Memory B cell (primary cell): ENCODE data around the gene PRMT3.
"Not testable (repeated sequence)": the region's sequence is repeated elsewhere in the genome, so short reads cannot be mapped to it uniquely, and the experiment has no call there.

Source experiments
- ATAC-seq: fragments of 150-1000 bp; cut with Tn5 transposase; 2 replicates; pipeline ENCODE4 v1.10.0; 2021; ENCODE audit warnings: low read depth, mild to moderate bottlenecking, moderate library complexity
- DNase-seq, 2 donors: peaks; one replicate each; pipeline ENCODE4 v3.0.0; 2022; ENCODE audit warnings: low spot score in 2 of 2
- H3K27ac Mint-ChIP-seq: one replicate; pipeline ENCODE4 v1.8.0; 2022; ENCODE audit warnings: mild to moderate bottlenecking, moderate library complexity, mixed read lengths
- H3K27me3 Mint-ChIP-seq: one replicate; pipeline ENCODE4 v1.8.0; 2022; ENCODE audit warnings: mixed read lengths
- H3K36me3 Mint-ChIP-seq: one replicate; pipeline ENCODE4 v1.8.0; 2022; ENCODE audit warnings: mild to moderate bottlenecking, mixed read lengths
- H3K4me1 Mint-ChIP-seq: one replicate; pipeline ENCODE4 v1.8.0; 2022; ENCODE audit warnings: mixed read lengths
- H3K4me3 Mint-ChIP-seq: one replicate; pipeline ENCODE4 v1.8.0; 2022; ENCODE audit warnings: mild to moderate bottlenecking, moderate library complexity, mixed read lengths
- H3K9me3 Mint-ChIP-seq: one replicate; pipeline ENCODE4 v1.8.0; 2022; ENCODE audit warnings: mixed read lengths

PRMT3 gene

GRCh38 chr11:20535271-20535881 is 147.9 kb downstream of the PRMT3 start:
- H3K36me3 Mint-ChIP-seq: peaks cover 3% of the 10 kb centered on the region
- ATAC-seq (no peak), DNase-seq (no peak)
- H3K4me1 Mint-ChIP-seq: peaks cover 9% of the 10 kb centered on the region
- H3K27me3 Mint-ChIP-seq: peaks cover 13% of the 10 kb centered on the region
- H3K4me3 Mint-ChIP-seq: no peak overlapping the region
- H3K27ac Mint-ChIP-seq: no peak overlapping the region
- peaks cover 8% of the 10 kb centered on the region for H3K9me3 Mint-ChIP-seq

GRCh38 chr11:20536365-20536764 is 148.8 kb downstream of the PRMT3 start:
- Mint-ChIP-seq H3K4me3 (no peak overlapping the region), H3K27me3 (peaks cover 11% of the 10 kb centered on the region), H3K36me3 (peaks cover 3% of the 10 kb centered on the region), H3K9me3 (peaks cover 8% of the 10 kb centered on the region), H3K4me1 (peaks cover under 1% of the 10 kb centered on the region), H3K27ac (no peak overlapping the region)
- DNase-seq (no peak), ATAC-seq (no peak)

DNA sequence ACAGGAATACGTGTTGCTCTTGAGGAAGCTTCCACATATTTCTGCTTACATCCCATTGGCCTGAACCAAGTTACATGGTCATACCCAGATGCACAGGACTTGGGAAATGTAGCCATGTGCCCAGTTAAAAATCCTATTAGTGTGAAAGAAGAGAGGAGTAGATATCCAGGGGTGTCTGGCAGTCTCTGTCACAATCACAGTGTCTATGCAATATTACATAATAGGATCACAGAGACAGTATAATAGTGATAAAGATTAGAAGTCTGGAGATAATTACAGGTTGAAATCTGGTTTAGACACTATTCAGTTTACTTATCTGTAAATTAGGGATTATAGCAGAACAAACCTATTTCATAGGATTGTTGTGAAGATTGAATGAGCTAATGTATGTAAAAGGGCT is 149.3 kb downstream of the PRMT3 start:
- no peaks in the 10 kb centered on the region for H3K4me1 Mint-ChIP-seq

GRCh38 chr11:20541503-20541902 is 154.0 kb downstream of the PRMT3 start:
- Mint-ChIP-seq H3K9me3 (peaks cover 8% of the 10 kb centered on the region), H3K27ac (no peak overlapping the region), H3K4me1 (no peaks in the 10 kb centered on the region), H3K36me3 (peaks cover 3% of the 10 kb centered on the region), H3K27me3 (peaks cover 5% of the 10 kb centered on the region), H3K4me3 (no peak overlapping the region)
- DNase-seq (no peak), ATAC-seq (no peak)

More for the DNA sequence above, 149.3 kb downstream of the PRMT3 start:
- Mint-ChIP-seq H3K36me3 (peaks cover 3% of the 10 kb centered on the region), H3K27ac (no peak overlapping the region), H3K4me3 (no peak overlapping the region), H3K9me3 (peaks cover 8% of the 10 kb centered on the region), H3K27me3 (peaks cover 11% of the 10 kb centered on the region)
- DNase-seq (no peak), ATAC-seq (no peak)

- H3K4me3 Mint-ChIP-seq: no peak overlapping the region
- no peak overlapping the region for H3K27ac Mint-ChIP-seq
- H3K9me3 Mint-ChIP-seq: no peaks in the 10 kb centered on the region
- H3K27me3 Mint-ChIP-seq: peaks cover 3% of the 10 kb centered on the region
- DNase-seq (no peak), ATAC-seq (no peak)
- H3K36me3 Mint-ChIP-seq: no peaks in the 10 kb centered on the region
- H3K4me1 Mint-ChIP-seq: no peaks in the 10 kb centered on the region
Observed at GRCh38 chr11:20544603-20545237, 157.2 kb downstream of the PRMT3 start.

DNA sequence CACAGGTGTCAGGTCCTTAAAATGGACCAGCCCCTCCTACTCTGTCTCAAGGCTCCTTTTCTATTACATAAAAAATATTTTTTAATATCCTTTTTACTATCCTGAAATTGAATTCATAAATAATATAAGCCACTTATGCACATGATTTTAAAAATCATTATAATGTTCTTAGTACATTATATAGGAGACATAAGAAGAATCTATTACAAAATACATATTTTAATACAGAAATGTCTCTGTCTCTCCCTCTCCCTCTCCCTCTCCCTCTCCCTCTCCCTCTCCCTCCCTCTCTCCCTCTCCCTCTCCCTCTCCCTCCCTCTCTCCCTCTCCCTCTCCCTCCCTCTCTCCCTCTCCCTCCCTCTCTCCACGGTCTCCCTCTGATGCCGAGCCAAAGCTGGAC is 159.9 kb downstream of the PRMT3 start:
- H3K36me3 Mint-ChIP-seq: no peaks in the 10 kb centered on the region

DNA sequence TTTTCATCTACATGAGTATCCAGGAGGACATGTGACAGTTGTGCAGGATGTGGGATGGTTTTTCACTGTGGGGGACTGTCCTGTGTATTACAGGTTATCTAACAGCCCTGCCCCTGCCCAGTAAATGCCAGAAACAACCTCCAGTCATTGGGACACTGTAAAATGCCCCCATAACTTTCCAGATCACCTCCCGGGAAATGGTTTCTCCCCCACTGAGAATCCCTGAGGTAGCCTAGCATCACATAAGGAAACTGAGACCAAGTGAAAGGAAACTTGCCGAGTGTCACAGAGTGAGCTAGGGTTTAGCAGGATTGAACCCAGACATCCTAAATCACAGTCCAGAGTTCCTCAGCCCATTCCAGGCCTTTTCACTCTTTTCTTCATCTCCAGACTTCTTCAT is 163.6 kb downstream of the PRMT3 start:
- Mint-ChIP-seq H3K36me3 (no peaks in the 10 kb centered on the region), H3K4me1 (no peaks in the 10 kb centered on the region), H3K27me3 (peaks cover 4% of the 10 kb centered on the region), H3K9me3 (peaks cover 2% of the 10 kb centered on the region), H3K27ac (no peak overlapping the region), H3K4me3 (no peak overlapping the region)
- DNase-seq (no peak), ATAC-seq (no peak)

More for the DNA sequence above, 159.9 kb downstream of the PRMT3 start:
- no peak overlapping the region for H3K27ac Mint-ChIP-seq
- DNase-seq (no peak), ATAC-seq (no peak)
- H3K4me1 Mint-ChIP-seq: no peaks in the 10 kb centered on the region
- no peaks in the 10 kb centered on the region for H3K9me3 Mint-ChIP-seq
- no peak overlapping the region for H3K4me3 Mint-ChIP-seq
- H3K27me3 Mint-ChIP-seq: peaks cover 5% of the 10 kb centered on the region

GRCh38 chr11:20555783-20556182 is 168.3 kb downstream of the PRMT3 start:
- peaks cover 3% of the 10 kb centered on the region for H3K27me3 Mint-ChIP-seq
- no peaks in the 10 kb centered on the region for H3K36me3 Mint-ChIP-seq
- DNase-seq (no peak), ATAC-seq (no peak)
- H3K4me1 Mint-ChIP-seq: no peaks in the 10 kb centered on the region
- H3K4me3 Mint-ChIP-seq: no peak overlapping the region
- H3K9me3 Mint-ChIP-seq: peaks cover 7% of the 10 kb centered on the region
- H3K27ac Mint-ChIP-seq: no peak overlapping the region

DNA sequence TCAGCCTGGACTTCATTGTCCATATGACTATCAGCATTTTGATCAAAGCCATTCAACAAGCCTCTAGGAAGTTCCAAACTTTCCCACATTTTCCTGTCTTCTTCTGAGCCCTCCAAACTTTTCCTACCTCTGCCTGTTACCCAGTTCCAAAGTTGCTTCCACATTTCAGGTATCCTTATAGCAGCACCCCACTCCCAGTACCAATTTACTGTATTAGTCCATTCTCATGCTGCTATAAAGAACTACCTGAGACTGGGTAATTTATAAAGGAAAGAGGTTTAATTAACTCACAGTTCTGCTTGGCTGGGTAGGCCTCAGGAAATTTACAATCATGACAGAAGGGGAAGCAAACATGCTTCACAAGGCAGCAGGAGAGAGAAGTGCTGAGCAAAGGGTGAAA is 168.9 kb downstream of the PRMT3 start:
- ATAC-seq, H3K36me3 Mint-ChIP-seq, H3K27ac Mint-ChIP-seq, H3K9me3 Mint-ChIP-seq, DNase-seq, H3K27me3 Mint-ChIP-seq, H3K4me1 Mint-ChIP-seq, H3K4me3 Mint-ChIP-seq: not testable (repeated sequence)

- H3K4me1 Mint-ChIP-seq: no peaks in the 10 kb centered on the region
- H3K27me3 Mint-ChIP-seq: peaks cover 5% of the 10 kb centered on the region
- H3K9me3 Mint-ChIP-seq: peaks cover 7% of the 10 kb centered on the region
- no peak for ATAC-seq
- H3K36me3 Mint-ChIP-seq: no peaks in the 10 kb centered on the region
- H3K4me3 Mint-ChIP-seq: no peak overlapping the region
- no peak for DNase-seq
- H3K27ac Mint-ChIP-seq: no peak overlapping the region
Observed at GRCh38 chr11:20558741-20559140, 171.2 kb downstream of the PRMT3 start.
